Glutamatergic neuron (in vitro differentiated cells): ENCODE measurements around the gene ATG9B. TPM values are rescaled to one million over a fixed set of nuclear protein-coding genes. Genes with fewer than 3 reads are reported as not detected.
A peak's percentile ranks its signal among the peaks of the same experiment; 100 is the strongest.

Experiments used
- DNase-seq: peaks from one replicate; pipeline ENCODE4 v3.0.0; 2022
- H3K27ac Mint-ChIP-seq: one replicate; pipeline ENCODE4 v1.8.0; 2020; ENCODE audit warnings: mild to moderate bottlenecking, mixed read lengths, inconsistent platforms; ENCODE audit not compliant: unreplicated experiment
- H3K27me3 Mint-ChIP-seq: one replicate; pipeline ENCODE4 v1.8.0; 2020; ENCODE audit warnings: mild to moderate bottlenecking, moderate library complexity, mixed read lengths, inconsistent platforms; ENCODE audit not compliant: unreplicated experiment
- H3K36me3 Mint-ChIP-seq: one replicate; pipeline ENCODE4 v1.8.0; 2020; ENCODE audit warnings: mild to moderate bottlenecking, mixed read lengths, inconsistent platforms; ENCODE audit not compliant: unreplicated experiment
- H3K4me1 Mint-ChIP-seq: one replicate; pipeline ENCODE4 v1.8.0; 2020; ENCODE audit warnings: mild to moderate bottlenecking, low read depth, mixed read lengths, inconsistent platforms; ENCODE audit not compliant: unreplicated experiment
- H3K4me3 Mint-ChIP-seq: one replicate; pipeline ENCODE4 v1.8.0; 2020; ENCODE audit warnings: mild to moderate bottlenecking, mixed read lengths, inconsistent platforms; ENCODE audit not compliant: unreplicated experiment
- H3K9me3 Mint-ChIP-seq: one replicate; pipeline ENCODE4 v1.8.0; 2020; ENCODE audit warnings: mild to moderate bottlenecking, moderate library complexity, mixed read lengths, inconsistent platforms; ENCODE audit not compliant: unreplicated experiment
- CTCF ChIP-seq: fragments of 200-600 bp; sonication (generic); IDR thresholded peaks from one replicate; pipeline ENCODE4 v1.5.0; 2021; ENCODE audit not compliant: partially characterized antibody, unreplicated experiment
- total RNA-seq: library from RNA; stranded (reverse); fragmentation: NEBNext Ultra II Directional; extraction: Animal tissue kit (Norgen Biotek cat#: 25700); gene quantifications from one replicate; pipeline ENCODE4 v1.2.1, GENCODE V29; 2021; ENCODE audit not compliant: unreplicated experiment

Gene ATG9B
- total RNA-seq, 1 donor from 2014 or later = 9.4 TPM

DNA sequence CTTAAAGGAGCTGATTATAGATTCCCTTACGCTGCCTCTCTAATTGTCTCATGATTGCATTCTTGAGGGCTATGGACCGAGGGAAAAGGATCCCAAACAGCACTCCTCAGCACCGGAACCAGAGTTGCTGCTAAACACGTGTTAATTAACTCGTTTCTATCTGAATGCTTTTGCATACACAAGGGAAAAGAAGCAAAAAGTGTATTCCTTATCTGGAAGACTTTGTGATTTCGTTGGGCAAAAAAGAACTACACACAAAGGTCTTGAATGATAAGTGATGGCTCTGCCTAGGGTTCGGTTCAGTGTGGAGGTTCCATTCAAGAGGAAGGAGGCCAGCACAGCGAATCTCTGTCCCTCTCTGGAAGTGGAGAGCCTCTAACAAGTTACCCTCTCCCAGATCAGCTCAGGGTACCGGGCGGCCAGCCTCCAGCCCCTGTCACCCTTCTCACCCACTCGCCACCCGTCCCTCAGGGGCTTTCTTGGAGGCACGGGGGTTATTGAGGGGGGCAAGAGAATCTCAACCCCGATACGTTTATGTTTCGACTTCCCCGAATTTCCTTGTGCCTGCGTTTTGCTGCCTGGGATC is 34.6 kb upstream of the ATG9B start:
- Mint-ChIP-seq H3K27ac (peak overlapping the region; percentile 99), H3K36me3 (no peaks in the 10 kb centered on the region), H3K27me3 (peaks cover 22% of the 10 kb centered on the region), H3K4me3 (peak overlapping the region; percentile 99), H3K4me1 (peaks cover 21% of the 10 kb centered on the region), H3K9me3 (peaks cover 9% of the 10 kb centered on the region)
- DNase-seq = no peak
- no peak for TF ChIP-seq CTCF

- Mint-ChIP-seq H3K36me3 (no peaks in the 10 kb centered on the region), H3K4me1 (peaks cover 18% of the 10 kb centered on the region)
Observed at GRCh38 chr7:151057989-151058780, 33.9 kb upstream of the ATG9B start.

GRCh38 chr7:151057506-151057988 is 33.3 kb upstream of the ATG9B start, which contains the start of gene CDK5:
CDK5 (minus strand) TSS chr7:151057897; CDS start chr7:151057848, 49 bp downstream.
- TF ChIP-seq CTCF = no peak
- Mint-ChIP-seq H3K36me3 (peaks cover 3% of the 10 kb centered on the region), H3K4me1 (peaks cover 18% of the 10 kb centered on the region), H3K9me3 (peaks cover 9% of the 10 kb centered on the region), H3K4me3 (peak within 1 kb of the TSS; percentile 99), H3K27ac (peak within 1 kb of the TSS; percentile 99), H3K27me3 (peaks cover 18% of the 10 kb centered on the region)
- DNase-seq = no peak

More at GRCh38 chr7:151057989-151058780, 33.9 kb upstream of the ATG9B start:
- H3K9me3 Mint-ChIP-seq = peaks cover 9% of the 10 kb centered on the region
- no peak for TF ChIP-seq CTCF
- H3K27me3 Mint-ChIP-seq = peaks cover 19% of the 10 kb centered on the region
- peak; percentile 97 for DNase-seq
- H3K4me3 Mint-ChIP-seq = peak overlapping the region; percentile 99
- peak overlapping the region; percentile 99 for H3K27ac Mint-ChIP-seq

GRCh38 chr7:151056666-151057505 is 32.6 kb upstream of the ATG9B start:
- peak overlapping the region; percentile 99 for H3K4me3 Mint-ChIP-seq
- H3K27me3 Mint-ChIP-seq = peaks cover 18% of the 10 kb centered on the region
- H3K27ac Mint-ChIP-seq = peak overlapping the region; percentile 95
- peaks cover 16% of the 10 kb centered on the region for H3K4me1 Mint-ChIP-seq
- H3K9me3 Mint-ChIP-seq = peaks cover 9% of the 10 kb centered on the region
- H3K36me3 Mint-ChIP-seq = peaks cover 5% of the 10 kb centered on the region
- DNase-seq = no peak
- TF ChIP-seq CTCF = no peak
